ENCODE data around the gene FARP1.

The FARP1 gene

DNA sequence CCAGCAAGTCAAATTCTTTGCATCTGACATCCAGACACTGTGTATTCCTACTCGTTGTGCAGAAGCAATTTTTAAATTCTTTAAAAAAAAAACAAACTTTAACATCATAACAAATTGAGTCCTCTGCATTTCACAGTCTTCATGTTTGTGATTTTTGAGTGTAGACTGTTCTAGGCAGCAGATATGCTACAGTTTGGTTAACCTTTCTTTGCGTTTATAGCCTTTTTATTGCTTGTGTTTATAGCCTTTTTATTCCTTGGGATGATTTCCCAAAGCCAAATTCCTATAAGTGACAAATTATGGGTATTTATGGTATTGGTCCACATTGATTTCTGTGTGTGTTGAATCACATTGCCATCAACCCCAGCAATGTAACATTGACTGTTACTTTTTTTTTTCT lies 49.1 kb downstream of the FARP1 start:
- Histone ChIP-seq H2BK12ac (ENCODE audit: low read length) (no peak overlapping the region), H3K18ac (ENCODE audit: low read length) (no peak overlapping the region), H3K4me1 (ENCODE audit: control insufficient read depth in 1 of 2, insufficient read depth in 2 of 2, low read length in 2 of 2) (no peaks in the 10 kb centered on the region), H3K4ac (ENCODE audit: low read depth, low read length) (no peak overlapping the region), H3K27ac (ENCODE audit: low read depth, low read length) (no peak overlapping the region), H3K4me2 (ENCODE audit: low read length) (no peak overlapping the region), H3K27me3 (ENCODE audit: insufficient read depth, low read length) (no peaks in the 10 kb centered on the region), H4K8ac (ENCODE audit: low read depth, low read length) (no peak overlapping the region), H3K79me1 (ENCODE audit: low read length) (no peaks in the 10 kb centered on the region), H3K9ac (ENCODE audit: low read length) (no peak overlapping the region), H2BK5ac (ENCODE audit: low read depth, low read length, poor library complexity) (no peak overlapping the region), H4K91ac (ENCODE audit: low read depth, low read length) (no peak overlapping the region), H3K9me3 (ENCODE audit: insufficient read depth, low read depth, low read length) (peaks cover 1% of the 10 kb centered on the region), H3K23ac (ENCODE audit: low read length) (no peak overlapping the region), H2BK120ac (ENCODE audit: insufficient read depth, low read length, poor library complexity) (no peak overlapping the region), H2AFZ (ENCODE audit: insufficient read depth, low read length, poor library complexity) (no peak overlapping the region), H4K12ac (ENCODE audit: low read depth, low read length) (no peak overlapping the region), H3K36me3 (ENCODE audit: control insufficient read depth in 1 of 2, insufficient read depth in 2 of 2, low read length in 2 of 2) (no peaks in the 10 kb centered on the region), H3K4me3 (ENCODE audit: low read depth, low read length) (no peak overlapping the region), H3K14ac (ENCODE audit: low read length) (no peak overlapping the region), H3K79me2 (ENCODE audit: control insufficient read depth, insufficient read depth, low read length, poor library complexity) (no peaks in the 10 kb centered on the region), H2AK5ac (ENCODE audit: low read length) (no peak overlapping the region)
- no CpG with 5 or more reads among the region's 2 CpGs for WGBS (ENCODE audit: extremely low coverage, insufficient coverage, insufficient read length)
- no peak for DNase-seq

DNA sequence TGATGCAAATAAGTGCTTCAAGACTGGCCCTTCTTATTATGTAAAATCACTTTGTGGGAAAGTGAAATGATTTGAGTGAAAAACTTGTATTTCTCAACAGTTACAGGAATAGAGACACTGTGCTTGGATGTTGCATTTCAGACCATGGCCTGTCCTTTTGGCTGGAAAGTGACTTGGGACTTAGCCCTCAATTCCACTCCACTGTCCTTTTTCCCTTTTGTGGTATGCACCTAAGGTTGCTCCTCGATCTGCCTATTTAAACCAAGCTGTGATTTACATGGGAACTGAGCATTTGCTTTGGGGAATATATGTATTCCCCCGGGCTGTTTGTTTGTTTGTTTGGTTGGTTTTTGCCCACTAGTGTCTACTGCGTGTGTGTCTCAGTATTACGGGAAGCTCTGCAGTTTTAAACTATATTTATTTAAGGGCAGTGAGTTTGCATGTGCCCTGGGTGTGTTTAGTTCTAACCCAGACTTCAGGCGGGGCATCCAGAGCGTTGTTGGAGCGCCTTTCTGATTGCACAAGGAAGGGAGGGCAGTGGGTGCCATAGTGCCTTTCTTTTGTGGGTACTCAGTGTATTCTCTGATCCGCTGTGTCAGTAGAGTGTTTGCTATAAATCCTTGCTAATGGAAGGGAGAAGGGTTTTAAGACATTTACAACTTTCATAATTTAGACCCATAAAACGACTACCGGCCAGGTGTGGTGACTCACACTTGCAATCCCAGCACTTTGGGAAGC lies 52.3 kb downstream of the FARP1 start:
- Histone ChIP-seq H3K4ac (ENCODE audit: low read depth, low read length) (no peak overlapping the region), H4K12ac (ENCODE audit: low read depth, low read length) (no peak overlapping the region), H3K79me2 (ENCODE audit: control insufficient read depth, insufficient read depth, low read length, poor library complexity) (no peaks in the 10 kb centered on the region), H3K14ac (ENCODE audit: low read length) (no peak overlapping the region), H3K18ac (ENCODE audit: low read length) (no peak overlapping the region), H2BK12ac (ENCODE audit: low read length) (no peak overlapping the region), H2BK120ac (ENCODE audit: insufficient read depth, low read length, poor library complexity) (no peak overlapping the region), H2AK5ac (ENCODE audit: low read length) (no peak overlapping the region), H3K4me2 (ENCODE audit: low read length) (no peak overlapping the region), H3K9me3 (ENCODE audit: insufficient read depth, low read depth, low read length) (peaks cover 1% of the 10 kb centered on the region), H3K23ac (ENCODE audit: low read length) (no peak overlapping the region), H2AFZ (ENCODE audit: insufficient read depth, low read length, poor library complexity) (no peak overlapping the region), H3K9ac (ENCODE audit: low read length) (peak overlapping the region; percentile 14), H3K4me1 (ENCODE audit: control insufficient read depth in 1 of 2, insufficient read depth in 2 of 2, low read length in 2 of 2) (peaks cover 3% of the 10 kb centered on the region in 2 experiments), H3K79me1 (ENCODE audit: low read length) (no peaks in the 10 kb centered on the region), H3K36me3 (ENCODE audit: control insufficient read depth in 1 of 2, insufficient read depth in 2 of 2, low read length in 2 of 2) (no peaks in the 10 kb centered on the region), H4K8ac (ENCODE audit: low read depth, low read length) (no peak overlapping the region), H3K4me3 (ENCODE audit: low read depth, low read length) (no peak overlapping the region), H3K27me3 (ENCODE audit: insufficient read depth, low read length) (no peaks in the 10 kb centered on the region), H2BK5ac (ENCODE audit: low read depth, low read length, poor library complexity) (no peak overlapping the region), H4K91ac (ENCODE audit: low read depth, low read length) (no peak overlapping the region), H3K27ac (ENCODE audit: low read depth, low read length) (no peak overlapping the region)
- no CpG with 5 or more reads among the region's 10 CpGs for WGBS (ENCODE audit: extremely low coverage, insufficient coverage, insufficient read length)
- DNase-seq = no peak

DNA sequence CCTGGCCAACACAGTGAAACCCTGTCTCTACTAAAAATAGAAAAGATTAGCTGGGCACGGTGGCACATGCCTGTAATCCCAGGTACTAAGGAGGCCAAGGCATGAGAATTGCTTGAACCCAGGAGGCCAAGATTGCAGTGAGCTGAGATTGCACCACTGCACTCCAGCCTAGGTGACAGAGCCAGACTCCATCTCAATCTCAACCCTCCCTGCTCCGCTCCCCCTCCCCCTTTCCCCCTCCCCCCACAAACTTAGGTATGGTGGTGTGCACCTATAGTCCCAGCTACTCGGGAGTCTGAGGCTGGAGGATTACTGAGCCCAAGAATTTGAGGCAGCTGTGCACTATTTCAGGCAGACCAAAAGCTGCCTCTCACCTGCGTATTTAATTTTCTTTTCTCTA lies 55.8 kb downstream of the FARP1 start:
- no CpG with 5 or more reads among the region's 4 CpGs for WGBS (ENCODE audit: extremely low coverage, insufficient coverage, insufficient read length)
- no peaks in the 10 kb centered on the region for H3K36me3 ChIP-seq (ENCODE audit: control insufficient read depth in 1 of 2, insufficient read depth in 2 of 2, low read length in 2 of 2)
- no peak for DNase-seq
- H4K8ac ChIP-seq (ENCODE audit: low read depth, low read length) = no peak overlapping the region
- H4K91ac ChIP-seq (ENCODE audit: low read depth, low read length) = no peak overlapping the region
- H2BK5ac ChIP-seq (ENCODE audit: low read depth, low read length, poor library complexity) = no peak overlapping the region
- no peak overlapping the region for H3K18ac ChIP-seq (ENCODE audit: low read length)
- H3K27me3 ChIP-seq (ENCODE audit: insufficient read depth, low read length) = no peaks in the 10 kb centered on the region
- H2BK120ac ChIP-seq (ENCODE audit: insufficient read depth, low read length, poor library complexity) = no peak overlapping the region
- no peak overlapping the region for H3K4ac ChIP-seq (ENCODE audit: low read depth, low read length)
- H2AK5ac ChIP-seq (ENCODE audit: low read length) = no peak overlapping the region
- H3K14ac ChIP-seq (ENCODE audit: low read length) = no peak overlapping the region
- H3K79me1 ChIP-seq (ENCODE audit: low read length) = peaks cover 6% of the 10 kb centered on the region
- H3K9ac ChIP-seq (ENCODE audit: low read length) = no peak overlapping the region
- no peak overlapping the region for H4K12ac ChIP-seq (ENCODE audit: low read depth, low read length)
- H3K9me3 ChIP-seq (ENCODE audit: insufficient read depth, low read depth, low read length) = no peaks in the 10 kb centered on the region
- H3K79me2 ChIP-seq (ENCODE audit: control insufficient read depth, insufficient read depth, low read length, poor library complexity) = peaks cover 4% of the 10 kb centered on the region
- H2BK12ac ChIP-seq (ENCODE audit: low read length) = no peak overlapping the region
- no peak overlapping the region for H3K4me3 ChIP-seq (ENCODE audit: low read depth, low read length)
- peaks cover 13 to 15% of the 10 kb centered on the region in 2 experiments for H3K4me1 ChIP-seq (ENCODE audit: control insufficient read depth in 1 of 2, insufficient read depth in 2 of 2, low read length in 2 of 2)
- no peak overlapping the region for H3K4me2 ChIP-seq (ENCODE audit: low read length)
- no peak overlapping the region for H2AFZ ChIP-seq (ENCODE audit: insufficient read depth, low read length, poor library complexity)
- no peak overlapping the region for H3K23ac ChIP-seq (ENCODE audit: low read length)
- H3K27ac ChIP-seq (ENCODE audit: low read depth, low read length) = no peak overlapping the region

DNA sequence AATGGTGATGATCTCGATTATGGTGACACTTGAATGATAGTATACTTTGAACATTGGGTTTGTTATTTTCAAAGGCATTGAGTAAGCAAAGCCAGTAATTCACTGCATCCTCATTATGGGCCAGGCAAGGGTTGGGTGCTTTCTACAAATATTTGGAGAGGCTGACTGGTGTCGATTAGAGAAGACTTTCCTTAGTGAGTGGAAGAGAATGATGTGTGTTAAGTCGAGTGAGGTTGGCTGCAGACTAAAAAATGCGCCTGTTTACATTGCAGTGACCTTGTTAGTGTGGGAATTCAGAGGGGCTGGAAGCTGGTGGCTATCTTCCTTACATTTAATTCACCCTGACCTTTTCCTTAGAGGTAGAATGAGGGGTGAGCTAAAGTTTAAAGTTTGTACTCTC lies 56.6 kb downstream of the FARP1 start:
- H4K8ac ChIP-seq (ENCODE audit: low read depth, low read length) = no peak overlapping the region
- no peak overlapping the region for H2AK5ac ChIP-seq (ENCODE audit: low read length)
- H2AFZ ChIP-seq (ENCODE audit: insufficient read depth, low read length, poor library complexity) = no peak overlapping the region
- peaks cover 1% of the 10 kb centered on the region for H3K9me3 ChIP-seq (ENCODE audit: insufficient read depth, low read depth, low read length)
- no peak overlapping the region for H2BK5ac ChIP-seq (ENCODE audit: low read depth, low read length, poor library complexity)
- H3K27ac ChIP-seq (ENCODE audit: low read depth, low read length) = no peak overlapping the region
- H3K79me2 ChIP-seq (ENCODE audit: control insufficient read depth, insufficient read depth, low read length, poor library complexity) = peaks cover 5% of the 10 kb centered on the region
- no peak for DNase-seq
- no peak overlapping the region for H3K9ac ChIP-seq (ENCODE audit: low read length)
- H4K12ac ChIP-seq (ENCODE audit: low read depth, low read length) = no peak overlapping the region
- H3K4me2 ChIP-seq (ENCODE audit: low read length) = no peak overlapping the region
- no peak overlapping the region for H3K4ac ChIP-seq (ENCODE audit: low read depth, low read length)
- H3K79me1 ChIP-seq (ENCODE audit: low read length) = peaks cover 6% of the 10 kb centered on the region
- H3K23ac ChIP-seq (ENCODE audit: low read length) = no peak overlapping the region
- H3K4me1 ChIP-seq (ENCODE audit: control insufficient read depth in 1 of 2, insufficient read depth in 2 of 2, low read length in 2 of 2) = peaks cover 13 to 15% of the 10 kb centered on the region in 2 experiments
- no peaks in the 10 kb centered on the region for H3K27me3 ChIP-seq (ENCODE audit: insufficient read depth, low read length)
- no peaks in the 10 kb centered on the region for H3K36me3 ChIP-seq (ENCODE audit: control insufficient read depth in 1 of 2, insufficient read depth in 2 of 2, low read length in 2 of 2)
- no peak overlapping the region for H4K91ac ChIP-seq (ENCODE audit: low read depth, low read length)
- H3K4me3 ChIP-seq (ENCODE audit: low read depth, low read length) = no peak overlapping the region
- no peak overlapping the region for H2BK12ac ChIP-seq (ENCODE audit: low read length)
- no peak overlapping the region for H3K14ac ChIP-seq (ENCODE audit: low read length)
- WGBS (ENCODE audit: extremely low coverage, insufficient coverage, insufficient read length) = no CpG with 5 or more reads among the region's 4 CpGs
- H2BK120ac ChIP-seq (ENCODE audit: insufficient read depth, low read length, poor library complexity) = no peak overlapping the region
- no peak overlapping the region for H3K18ac ChIP-seq (ENCODE audit: low read length)

All from trophoblast cell (in vitro differentiated cells and primary cell).